UCSD-AML1 (cell line): ENCODE measurements around the gene GATB.

Experiments
- DNase-seq: peaks from one replicate; lab custom pipeline; 2025; ENCODE audit not compliant: unreplicated experiment; lab: John Stamatoyannopoulos, UW

The GATB gene

GRCh38 chr4:151656058-151656457, 104.7 kb downstream of the GATB start:
- DNase-seq = no peak

GRCh38 chr4:151653548-151653918, 107.3 kb downstream of the GATB start:
- DNase-seq = no peak

- no peak for DNase-seq
Measured at GRCh38 chr4:151652841-151653547, 107.8 kb downstream of the GATB start.

- DNase-seq = no peak
Measured at GRCh38 chr4:151651496-151651895, 109.3 kb downstream of the GATB start.

GRCh38 chr4:151649479-151649878, 111.3 kb downstream of the GATB start:
- no peak for DNase-seq

- no peak for DNase-seq
Measured at GRCh38 chr4:151646322-151646721, 114.5 kb downstream of the GATB start.

GRCh38 chr4:151644622-151645021, 116.2 kb downstream of the GATB start:
- DNase-seq = peak; percentile 26

- DNase-seq = no peak
Measured at GRCh38 chr4:151643564-151643963, 117.2 kb downstream of the GATB start.

GRCh38 chr4:151641983-151642382, 118.8 kb downstream of the GATB start:
- DNase-seq = no peak

- DNase-seq = no peak
Measured at GRCh38 chr4:151641167-151641566, 119.6 kb downstream of the GATB start.

- DNase-seq = no peak
Measured at GRCh38 chr4:151640381-151640780, 120.4 kb downstream of the GATB start.

GRCh38 chr4:151638295-151638858, 122.4 kb downstream of the GATB start:
- DNase-seq = no peak

- no peak for DNase-seq
Measured at GRCh38 chr4:151631349-151631748, 129.5 kb downstream of the GATB start.

- no peak for DNase-seq
Measured at GRCh38 chr4:151629097-151629783, 131.6 kb downstream of the GATB start.

- no peak for DNase-seq
Measured at GRCh38 chr4:151628001-151628608, 132.7 kb downstream of the GATB start.

GRCh38 chr4:151627491-151627890, 133.3 kb downstream of the GATB start:
- DNase-seq = no peak

- no peak for DNase-seq
Measured at GRCh38 chr4:151626751-151627150, 134.1 kb downstream of the GATB start.

- DNase-seq = no peak
Measured at GRCh38 chr4:151626228-151626627, 134.6 kb downstream of the GATB start.

GRCh38 chr4:151624626-151625565, 135.9 kb downstream of the GATB start:
- no peak for DNase-seq
